CD4-positive, alpha-beta T cell treated with Interleukin-15 for 4 hours (primary cell): ENCODE results near the gene ZNF234.
"Not testable (repeated sequence)": the region's sequence is repeated elsewhere in the genome, so short reads cannot be mapped to it uniquely, and the experiment has no call there.

Experiments
- DNase-seq: peaks from one replicate; pipeline ENCODE4 v3.0.0-alpha.2; 2020; ENCODE audit warnings: low spot score

The ZNF234 gene

DNA sequence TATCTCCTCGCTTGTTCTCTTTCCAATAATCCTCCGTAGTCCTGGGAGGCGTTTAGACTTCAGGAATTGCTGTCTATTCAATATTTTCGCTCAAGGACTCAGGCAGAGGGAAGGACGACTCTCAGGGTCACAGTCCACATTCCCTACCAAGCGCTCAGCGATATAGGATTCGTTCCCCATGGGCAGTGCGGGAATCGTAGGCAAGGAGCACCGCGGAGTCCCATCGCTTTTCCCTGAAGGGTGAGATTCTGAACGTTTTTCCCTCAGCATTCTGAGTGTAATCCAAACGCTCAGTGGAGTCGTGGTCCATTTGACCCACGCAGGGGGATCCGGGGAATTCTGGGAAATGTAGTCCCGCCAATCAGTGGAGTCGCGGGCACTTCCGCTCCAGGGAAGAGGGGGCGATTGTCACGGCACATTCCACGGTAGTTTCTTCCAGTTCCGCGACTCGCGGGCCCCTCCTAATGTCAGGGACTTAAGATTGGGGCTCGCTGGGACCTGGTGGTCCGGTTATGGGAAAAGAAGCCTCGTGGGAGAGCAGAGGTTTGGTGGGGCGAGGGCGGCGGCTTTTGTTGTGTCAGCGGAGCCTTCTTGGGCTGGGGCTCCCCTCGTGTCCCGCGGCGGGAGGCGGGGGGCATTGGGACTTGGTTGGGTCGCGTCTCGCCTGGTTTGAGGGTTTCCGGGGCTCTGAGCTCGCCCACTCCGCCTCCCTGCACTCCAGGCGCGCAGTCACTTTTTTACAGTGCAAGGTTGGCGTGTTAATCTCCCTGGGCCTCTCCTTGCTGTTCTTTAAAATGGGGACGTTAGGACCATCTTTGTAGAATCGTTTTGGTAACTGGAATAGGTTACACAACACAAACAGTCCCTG, at the start of gene ZNF234:
ZNF234 (plus strand) TSS at position 364 of the 868 bp plus-strand sequence. CDS start 3,079 bp downstream, outside the sequence.
- DNase-seq: peak; percentile 76

DNA sequence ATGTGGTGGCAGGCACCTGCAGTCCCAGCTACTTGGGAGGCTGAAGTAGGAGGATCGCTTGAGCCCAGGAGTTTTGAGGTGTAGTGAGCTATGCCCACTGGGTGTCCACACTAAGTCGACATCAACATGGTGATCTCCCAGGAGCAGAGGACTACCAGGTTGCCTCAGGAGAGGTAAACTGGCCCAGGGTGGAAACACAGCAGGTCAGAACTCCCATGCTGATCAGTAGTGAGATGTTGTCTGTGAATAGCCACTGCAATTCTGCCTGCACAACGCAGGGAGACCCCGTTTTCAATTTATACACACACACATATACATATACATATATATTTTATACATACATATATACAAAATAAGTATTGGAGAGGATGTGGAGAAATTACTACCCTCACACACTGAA, 49.2 kb upstream of the ZNF234 start:
- no peak for DNase-seq

DNA sequence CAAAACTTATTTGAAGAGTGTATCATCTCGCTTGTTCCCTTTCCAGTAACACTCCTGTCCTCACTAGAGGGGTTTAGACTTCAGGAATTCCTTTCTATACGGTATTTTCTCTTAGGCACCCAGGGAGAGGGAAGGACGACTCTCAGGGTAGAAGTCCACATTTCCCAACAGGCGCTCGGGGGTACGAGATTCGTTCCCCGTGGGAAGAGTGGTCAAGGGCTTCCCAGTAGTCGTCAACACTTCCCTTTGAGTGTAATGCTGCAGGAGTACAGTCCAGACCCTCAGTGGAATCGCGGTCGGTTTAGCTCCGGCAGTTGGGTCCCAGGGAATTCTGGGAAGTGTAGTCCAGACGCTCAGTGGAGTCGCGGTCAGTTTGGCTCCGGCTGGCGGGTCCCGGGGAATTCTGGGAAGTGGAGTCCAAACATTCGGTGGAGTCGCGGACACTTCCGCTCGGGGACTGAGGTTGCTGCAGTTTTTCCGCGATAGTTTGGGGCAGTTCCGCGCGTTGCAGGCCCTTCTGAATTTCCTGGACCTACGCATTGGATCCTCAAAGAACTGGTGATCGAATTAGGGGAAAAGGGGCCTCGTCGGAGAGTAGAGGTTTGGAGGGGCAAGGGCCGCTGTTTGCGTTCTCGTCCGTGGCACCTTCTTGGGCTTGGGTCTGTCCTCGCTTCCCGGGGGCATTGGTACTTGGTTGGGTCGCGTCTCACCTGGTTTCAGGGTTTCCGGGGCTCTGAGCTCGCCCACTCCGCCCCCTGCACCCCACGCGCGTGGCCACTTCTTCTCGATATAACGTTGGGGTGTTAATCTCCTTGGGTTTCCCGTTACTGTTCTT, 47.2 kb upstream of the ZNF234 start, which contains the start of gene ZNF224:
ZNF224 (plus strand) TSS at position 431 of the 835 bp plus-strand sequence. CDS start 3,513 bp downstream, outside the sequence.
- DNase-seq: peak; percentile 86

DNA sequence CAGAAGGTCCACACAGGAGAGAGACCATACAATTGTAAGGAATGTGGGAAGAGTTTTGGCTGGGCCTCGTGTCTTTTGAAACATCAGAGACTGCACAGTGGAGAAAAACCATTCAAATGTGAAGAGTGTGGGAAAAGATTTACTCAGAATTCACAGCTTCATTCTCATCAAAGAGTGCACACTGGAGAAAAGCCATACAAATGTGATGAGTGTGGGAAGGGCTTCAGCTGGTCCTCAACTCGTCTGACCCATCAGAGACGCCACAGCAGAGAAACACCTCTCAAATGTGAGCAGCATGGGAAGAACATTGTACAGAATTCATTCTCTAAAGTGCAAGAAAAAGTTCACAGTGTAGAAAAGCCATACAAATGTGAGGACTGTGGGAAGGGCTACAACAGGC, 33.6 kb upstream of the ZNF234 start:
- no peak for DNase-seq

DNA sequence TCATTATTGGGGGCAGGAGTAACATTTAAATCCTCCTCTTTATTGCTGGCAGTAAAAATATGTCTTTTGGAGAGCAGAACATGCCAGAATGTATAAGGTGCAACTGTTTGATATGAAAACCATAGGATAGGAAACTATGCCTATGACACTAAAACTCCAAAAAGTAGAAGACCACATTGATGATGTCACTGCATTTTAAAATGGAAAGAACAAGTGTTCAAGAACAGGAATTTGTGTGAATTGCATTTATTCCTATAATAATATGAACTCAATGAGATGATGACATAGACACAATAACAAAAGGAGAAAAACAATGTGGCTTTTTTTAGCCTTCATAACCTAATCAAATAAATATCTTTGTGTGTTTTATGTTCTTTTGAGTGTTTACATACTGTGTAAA, 31.9 kb upstream of the ZNF234 start:
- no peak for DNase-seq

DNA sequence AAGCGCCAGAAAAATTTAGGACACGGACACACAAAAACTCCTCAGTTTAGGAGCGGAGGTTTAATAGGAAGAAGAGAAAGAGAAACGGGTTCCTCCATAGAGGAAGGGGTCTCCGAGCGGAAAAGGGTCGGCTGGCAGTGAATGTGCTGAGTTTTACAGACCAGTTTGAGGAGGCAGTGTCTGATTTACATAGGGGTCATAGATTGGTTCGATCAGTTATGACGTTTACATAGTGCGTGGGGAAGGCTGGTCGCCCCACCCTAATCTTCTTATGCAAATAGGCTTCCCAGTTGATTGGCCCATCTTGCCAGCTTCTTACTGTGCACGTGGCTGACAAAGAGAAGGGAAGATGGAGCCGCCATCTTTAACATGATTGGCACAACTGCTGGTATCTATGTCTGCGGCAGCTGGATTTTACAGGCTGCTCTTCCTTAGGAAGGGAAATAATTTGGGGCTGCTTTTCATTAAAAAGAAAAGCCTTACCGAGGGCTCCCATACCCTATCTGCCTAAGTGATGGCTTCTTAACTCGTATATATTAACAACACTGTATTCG, 29.4 kb upstream of the ZNF234 start:
- DNase-seq: no peak

DNA sequence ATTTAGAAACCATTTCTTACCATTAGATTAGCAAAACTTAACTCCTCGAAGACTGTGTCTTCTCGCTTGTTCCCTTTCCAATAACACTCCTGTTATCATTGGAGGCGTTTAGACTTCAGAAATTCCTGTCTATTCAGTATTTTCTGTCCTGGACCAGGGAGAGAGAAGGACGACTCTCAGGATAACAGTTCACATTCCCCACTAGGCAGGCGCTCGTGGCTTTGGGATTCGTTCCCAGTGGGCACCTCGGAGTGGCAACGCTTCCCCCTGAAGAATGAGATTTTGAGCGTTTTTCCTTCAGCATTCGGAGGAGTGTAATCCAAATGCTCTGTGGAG, 28.6 kb upstream of the ZNF234 start:
- DNase-seq: no peak

DNA sequence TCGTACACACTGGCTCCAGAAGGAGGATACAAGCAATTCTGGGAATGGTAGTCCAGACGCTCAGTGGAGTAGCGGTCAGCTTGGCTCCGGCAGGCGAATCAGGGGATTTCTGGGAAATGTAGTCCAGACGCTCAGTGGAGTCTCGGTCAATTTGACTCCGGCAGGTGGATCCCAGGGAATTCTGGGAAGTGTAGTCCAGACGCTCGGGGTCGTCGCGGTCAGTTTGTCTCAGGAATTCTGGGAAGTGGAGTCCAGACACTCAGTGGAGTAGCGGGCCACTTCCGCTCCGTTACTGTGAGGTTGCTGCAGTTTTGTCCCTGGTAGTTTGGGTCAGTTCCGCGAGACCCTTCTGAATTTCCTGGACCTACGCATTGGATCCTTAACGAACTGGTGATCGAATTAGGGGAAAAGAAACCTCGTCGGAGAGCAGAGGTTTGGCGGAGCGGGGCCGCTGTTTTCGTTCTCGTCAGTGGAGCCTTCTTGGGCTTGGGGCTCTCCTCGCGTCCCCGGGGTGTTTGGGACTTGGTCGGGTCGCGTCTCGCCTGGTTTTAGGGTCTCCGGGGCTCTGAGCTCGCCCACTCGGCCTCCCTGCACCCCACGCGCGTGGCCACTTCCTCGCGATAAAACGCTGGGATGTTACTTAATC, 28.1 kb upstream of the ZNF234 start, which contains the start of gene ZNF225:
ZNF225 (plus strand) TSS at position 262 of the 646 bp plus-strand sequence. CDS start 2,429 bp downstream, outside the sequence.
- peak; percentile 92 for DNase-seq

DNA sequence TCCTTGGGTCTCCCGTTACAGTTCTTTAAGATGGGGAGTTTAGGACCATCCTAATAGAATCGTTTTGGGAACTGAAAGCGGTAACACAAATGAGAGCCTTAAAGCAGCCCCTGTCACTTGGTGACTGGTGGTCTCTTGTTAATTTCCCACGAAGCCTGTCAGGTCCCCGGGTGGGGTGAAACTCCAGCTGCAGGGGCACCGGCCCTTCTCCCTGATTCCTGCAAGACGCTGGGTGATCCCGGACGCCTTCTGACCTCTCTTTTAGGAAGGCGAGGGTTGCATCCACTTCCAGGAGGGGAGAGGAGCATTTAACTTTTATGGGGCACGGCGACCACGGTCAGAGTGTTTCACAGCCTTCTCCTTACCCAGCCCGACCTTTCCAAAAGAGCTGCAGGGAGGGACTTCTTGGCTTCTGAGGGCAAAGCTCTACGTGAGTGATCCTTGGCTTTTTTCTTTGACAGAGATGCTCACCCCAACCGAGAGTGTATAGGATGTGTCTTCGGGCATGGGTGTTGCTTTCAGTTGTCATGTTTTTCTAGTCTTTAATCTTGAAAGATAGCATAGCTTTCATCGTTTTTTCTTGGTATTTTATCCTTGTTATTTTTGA, 27.5 kb upstream of the ZNF234 start:
- no peak for DNase-seq

DNA sequence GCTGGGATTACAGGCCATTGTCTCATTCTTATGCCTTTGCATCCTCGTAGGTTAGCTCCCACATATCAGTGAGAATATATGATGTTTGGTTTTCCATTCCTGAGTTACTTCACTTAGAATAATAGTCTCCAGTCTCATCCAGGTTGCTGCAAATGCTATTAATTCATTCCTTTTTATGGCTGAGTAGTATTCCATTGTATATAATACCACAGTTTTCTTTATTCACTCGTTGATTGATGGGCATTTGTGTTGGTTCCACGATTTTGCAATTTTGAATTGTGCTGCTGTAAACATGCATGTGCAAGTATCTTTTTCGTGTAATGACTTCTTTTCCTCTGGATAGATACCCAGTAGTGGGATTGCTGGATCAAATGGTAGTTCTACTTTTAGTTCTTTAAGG, 20.2 kb upstream of the ZNF234 start:
- not testable (repeated sequence) for DNase-seq

DNA sequence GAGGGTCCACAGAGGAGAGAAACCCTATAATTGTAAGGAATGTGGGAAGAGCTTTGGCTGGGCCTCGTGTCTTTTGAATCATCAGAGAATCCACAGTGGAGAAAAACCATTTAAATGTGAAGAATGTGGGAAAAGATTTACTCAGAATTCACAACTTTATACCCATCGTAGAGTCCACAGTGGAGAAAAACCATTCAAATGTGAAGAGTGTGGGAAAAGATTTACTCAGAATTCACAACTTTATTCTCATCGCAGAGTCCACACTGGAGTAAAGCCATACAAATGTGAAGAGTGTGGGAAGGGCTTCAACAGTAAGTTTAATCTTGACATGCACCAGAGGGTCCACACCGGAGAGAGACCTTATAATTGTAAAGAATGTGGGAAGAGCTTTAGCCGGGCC, 9.4 kb upstream of the ZNF234 start:
- no peak for DNase-seq

DNA sequence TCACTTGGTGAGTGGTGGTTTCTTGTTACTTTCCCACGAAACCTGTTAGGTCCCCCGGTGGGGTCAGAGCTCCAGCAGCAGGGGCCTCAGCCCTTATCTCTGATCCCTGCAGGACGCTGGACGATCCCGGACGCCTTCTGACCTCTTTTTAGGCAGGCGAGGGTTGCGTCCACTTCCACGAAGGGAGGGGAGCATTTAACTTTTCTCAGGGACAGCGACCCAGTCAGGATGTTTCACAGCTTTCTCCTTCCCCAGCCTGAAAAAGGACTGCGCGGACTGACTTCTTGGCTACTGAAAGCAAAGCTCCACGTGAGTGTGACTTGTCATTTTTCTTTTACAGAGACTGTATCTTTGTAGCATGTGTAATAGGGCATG, 692 bp downstream of the ZNF234 start:
- DNase-seq: no peak

DNA sequence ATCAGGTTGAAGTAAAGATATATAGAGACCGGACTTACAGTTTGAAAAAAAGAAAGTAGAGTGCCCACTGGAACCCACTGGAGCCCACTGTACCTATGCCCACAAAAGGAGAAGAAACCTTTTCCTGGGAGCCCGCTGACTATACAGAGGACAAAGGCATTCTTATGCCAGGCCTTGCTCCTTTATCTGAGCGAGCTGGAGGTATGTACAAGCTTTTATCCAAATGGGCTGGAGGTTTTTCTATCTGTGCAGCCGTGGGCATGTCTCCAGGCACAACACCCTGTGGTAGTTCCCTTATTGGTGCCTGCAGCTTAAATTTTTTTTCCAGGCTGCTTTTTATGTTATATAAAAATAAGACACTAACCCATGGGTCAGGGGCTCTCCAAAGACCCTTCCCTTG, 8.4 kb downstream of the ZNF234 start:
- DNase-seq: no peak

DNA sequence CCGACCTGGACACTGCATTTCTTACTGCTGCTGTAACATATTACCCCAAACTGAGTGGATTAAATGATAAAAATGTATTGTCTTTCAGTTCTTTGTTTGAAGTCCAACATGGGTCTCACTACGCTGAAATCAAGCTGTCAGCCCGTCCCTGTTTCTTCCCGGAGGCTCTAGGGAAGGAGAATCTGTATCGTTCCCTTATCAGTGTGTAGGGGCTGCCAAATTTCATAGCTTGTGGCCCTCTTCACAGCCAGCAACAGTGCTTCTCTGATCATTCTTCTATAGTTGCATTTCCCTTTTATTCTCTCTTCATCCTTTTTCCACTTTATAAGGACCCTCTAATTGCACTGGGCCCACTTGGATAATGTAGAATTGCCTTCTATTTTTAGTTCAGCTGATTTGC, 10.1 kb downstream of the ZNF234 start:
- no peak for DNase-seq

DNA sequence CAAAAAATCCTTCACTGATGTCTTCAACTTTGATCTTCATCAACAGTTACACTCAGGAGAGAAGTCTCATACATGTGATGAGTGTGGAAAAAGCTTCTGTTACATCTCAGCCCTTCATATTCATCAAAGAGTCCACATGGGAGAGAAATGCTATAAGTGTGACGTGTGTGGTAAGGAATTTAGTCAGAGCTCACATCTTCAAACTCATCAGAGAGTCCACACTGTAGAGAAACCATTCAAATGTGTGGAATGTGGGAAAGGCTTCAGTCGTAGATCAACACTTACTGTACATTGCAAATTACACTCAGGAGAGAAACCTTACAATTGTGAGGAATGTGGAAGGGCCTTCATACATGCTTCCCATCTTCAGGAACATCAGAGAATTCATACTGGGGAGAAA, 15.1 kb downstream of the ZNF234 start:
- DNase-seq: no peak

DNA sequence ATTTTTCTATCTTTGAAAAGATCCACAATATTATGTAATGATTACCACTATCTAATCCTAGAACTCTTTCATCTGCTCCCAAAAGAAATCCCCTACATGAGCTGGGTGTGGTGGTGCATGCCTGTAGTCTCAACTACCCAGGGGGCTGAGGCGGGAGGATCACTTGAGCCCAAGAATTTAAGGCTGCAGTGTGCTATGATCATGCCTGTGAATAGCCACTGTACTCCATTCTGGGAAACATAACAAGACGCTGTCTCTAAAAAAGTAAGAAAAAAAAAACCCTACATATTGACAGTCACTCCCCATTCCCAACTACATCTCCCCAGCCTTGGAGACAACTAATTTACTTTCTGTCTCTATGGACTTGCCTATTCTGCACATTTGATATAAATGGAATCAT, 22.4 kb downstream of the ZNF234 start:
- no peak for DNase-seq

DNA sequence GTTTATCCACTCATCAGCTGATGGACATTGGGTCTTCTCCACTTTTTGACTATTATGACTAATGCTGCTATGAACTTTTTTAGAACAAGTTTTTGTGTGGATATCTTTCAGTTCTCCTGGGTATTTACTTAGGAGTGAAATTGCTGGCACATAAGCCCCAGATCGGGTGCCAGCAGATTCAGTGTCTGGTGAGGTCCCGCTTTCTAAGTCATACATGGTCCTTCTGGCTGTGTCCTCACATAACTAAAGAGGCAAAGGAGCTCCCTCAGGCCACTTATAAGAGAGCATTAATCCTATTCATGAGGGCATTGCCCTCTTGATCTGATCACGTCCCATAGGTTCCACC, 22.9 kb downstream of the ZNF234 start:
- no peak for DNase-seq

DNA sequence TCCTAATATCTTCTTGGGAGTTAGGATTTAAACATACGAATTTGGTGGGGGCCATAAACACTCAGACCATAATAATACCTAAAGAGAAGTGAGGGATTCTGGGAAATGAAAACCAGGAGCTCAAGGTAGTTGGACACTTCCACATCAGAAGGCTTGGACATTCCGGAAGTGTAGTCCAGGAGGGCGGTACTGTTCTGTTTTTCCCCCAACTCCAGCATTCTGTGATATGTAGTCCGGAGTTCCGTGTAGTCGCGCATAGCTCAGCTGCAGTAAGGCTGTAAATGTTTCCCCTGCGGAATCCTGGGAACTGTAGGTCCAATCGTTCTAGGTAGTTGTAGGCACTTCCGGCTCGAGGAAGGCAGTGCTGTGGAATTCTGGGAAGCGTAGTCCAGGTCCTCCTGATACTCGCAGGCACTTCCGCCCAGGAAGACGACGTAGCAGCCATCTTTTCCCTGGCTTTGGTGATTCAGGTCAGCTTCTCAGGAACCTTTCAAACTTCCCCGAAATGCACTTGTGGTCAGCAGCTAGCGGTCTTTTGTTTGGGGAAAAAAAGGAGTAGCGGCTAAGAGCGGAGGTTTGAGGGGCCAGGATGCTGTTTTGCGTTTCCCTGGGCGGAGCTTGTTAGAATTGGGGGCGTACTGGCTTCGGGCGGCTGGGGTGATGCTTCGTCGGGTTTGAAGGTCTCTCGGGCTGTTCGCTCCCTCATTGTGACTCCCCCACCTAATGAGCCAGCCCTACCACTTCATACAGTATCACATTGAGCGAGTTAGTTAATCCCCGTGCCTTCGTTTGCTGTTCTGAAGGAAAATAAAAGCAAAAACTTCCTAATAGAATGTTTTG, 23.5 kb downstream of the ZNF234 start, which contains the start of gene ZNF226:
ZNF226 (plus strand) TSS at position 428 of the 840 bp plus-strand sequence. CDS start 4,981 bp downstream, outside the sequence.
- peak; percentile 90 for DNase-seq

DNA sequence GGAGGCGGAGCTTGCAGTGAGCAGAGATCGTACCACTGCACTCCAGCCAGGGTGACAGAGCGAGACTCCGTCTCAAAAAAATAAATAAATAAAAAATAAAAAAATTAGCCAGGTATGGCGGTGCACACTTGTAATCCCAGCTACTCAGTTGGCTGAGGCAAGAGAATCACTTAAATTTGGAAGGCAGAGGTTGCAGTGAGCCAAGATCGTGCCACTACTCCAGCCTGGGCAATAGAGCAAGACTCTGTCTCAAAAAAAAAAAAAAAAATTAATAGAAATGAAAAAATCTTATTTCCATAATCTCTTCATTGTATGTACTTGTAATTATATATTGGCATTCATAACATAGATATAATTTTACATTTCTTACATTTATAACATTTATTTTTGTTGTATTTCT, 29.3 kb downstream of the ZNF234 start:
- DNase-seq: not testable (repeated sequence)

DNA sequence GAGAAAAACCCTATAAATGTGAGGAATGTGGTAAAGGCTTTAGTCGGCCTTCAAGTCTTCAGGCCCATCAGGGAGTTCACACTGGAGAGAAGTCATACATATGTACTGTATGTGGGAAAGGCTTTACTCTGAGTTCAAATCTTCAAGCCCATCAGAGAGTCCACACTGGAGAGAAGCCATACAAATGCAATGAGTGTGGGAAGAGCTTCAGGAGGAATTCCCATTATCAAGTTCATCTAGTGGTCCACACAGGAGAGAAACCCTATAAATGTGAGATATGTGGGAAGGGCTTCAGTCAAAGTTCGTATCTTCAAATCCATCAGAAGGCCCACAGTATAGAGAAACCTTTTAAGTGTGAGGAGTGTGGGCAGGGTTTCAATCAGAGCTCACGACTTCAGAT, 35.2 kb downstream of the ZNF234 start:
- DNase-seq: no peak

DNA sequence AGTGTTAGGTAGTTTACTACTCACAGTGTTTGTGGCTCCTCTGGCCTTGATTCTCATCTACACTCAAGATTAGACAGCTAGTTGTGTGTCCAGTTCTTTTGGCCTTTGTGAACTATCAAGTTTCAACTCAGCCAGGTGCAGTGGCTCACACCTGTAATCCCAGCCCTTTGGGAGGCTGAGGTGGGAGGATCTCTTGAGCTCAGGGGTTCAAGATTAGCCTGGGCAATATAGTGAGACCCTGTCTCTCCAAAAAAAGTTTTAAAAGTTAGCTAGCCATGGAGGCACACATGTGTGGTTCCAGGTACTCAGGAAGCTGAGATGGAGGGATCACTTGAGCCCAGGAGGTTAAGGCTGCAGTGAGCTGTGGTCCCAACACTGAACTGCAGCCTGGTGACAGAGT, 39.6 kb downstream of the ZNF234 start:
- no peak for DNase-seq
